Gastroesophageal sphincter (tissue), 3 donors: ENCODE data around the gene NOS1AP.

Source experiments
- CTCF ChIP-seq, 4 experiments: fragments of 200-600 bp in 2 of 4; fragments of 450-650 bp in 2 of 4; sonication (generic) in 1 of 4; IDR thresholded peaks; one replicate each; pipeline ENCODE4 v1.5.1; 2017 to 2019; ENCODE audit warnings: antibody characterized with exemption in 4 of 4, mild to moderate bottlenecking in 2 of 4, moderate library complexity in 2 of 4
- EP300 ChIP-seq: sonication (generic); formaldehyde crosslinking; IDR thresholded peaks from one replicate; pipeline ENCODE4 v1.6.1; 2017; ENCODE audit warnings: antibody characterized with exemption, mild to moderate bottlenecking
- POLR2A ChIP-seq, 2 donors: fragments of 450-650 bp; IDR thresholded peaks; one replicate each; pipeline ENCODE4 v1.6.1; 2017; ENCODE audit warnings: antibody characterized with exemption in 2 of 2, mild to moderate bottlenecking in 2 of 2, moderate library complexity in 1 of 2
- POLR2AphosphoS5 ChIP-seq: sonication (generic); formaldehyde crosslinking; IDR thresholded peaks from one replicate; pipeline ENCODE4 v1.6.1; 2017; ENCODE audit warnings: antibody characterized with exemption

DNA sequence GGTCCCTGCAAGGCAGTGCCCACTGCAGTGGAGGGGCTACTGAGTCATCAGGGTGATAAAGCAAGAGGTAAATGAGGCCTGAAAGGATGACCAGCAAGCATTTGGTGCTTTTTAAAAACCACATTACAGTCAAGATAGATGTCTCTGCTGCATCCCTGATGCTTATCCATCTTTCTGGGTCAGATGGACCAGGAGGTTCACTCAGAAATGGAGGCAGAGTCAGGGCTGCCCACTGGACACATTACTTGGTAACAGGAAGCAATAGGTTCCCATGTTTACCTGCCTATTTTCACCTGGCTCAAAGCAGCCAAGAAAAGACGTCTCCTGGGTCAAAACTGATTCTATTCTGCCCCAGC lies 303.6 kb downstream of the NOS1AP start:
- TF ChIP-seq CTCF (IDR thresholded peaks at IDR 0.05) (no peak), POLR2A (IDR thresholded peaks at IDR 0.05) (no peak), EP300 (no peak), POLR2AphosphoS5 (no peak)
